Measurements from ENCODE around the gene OR51F2.

DNA sequence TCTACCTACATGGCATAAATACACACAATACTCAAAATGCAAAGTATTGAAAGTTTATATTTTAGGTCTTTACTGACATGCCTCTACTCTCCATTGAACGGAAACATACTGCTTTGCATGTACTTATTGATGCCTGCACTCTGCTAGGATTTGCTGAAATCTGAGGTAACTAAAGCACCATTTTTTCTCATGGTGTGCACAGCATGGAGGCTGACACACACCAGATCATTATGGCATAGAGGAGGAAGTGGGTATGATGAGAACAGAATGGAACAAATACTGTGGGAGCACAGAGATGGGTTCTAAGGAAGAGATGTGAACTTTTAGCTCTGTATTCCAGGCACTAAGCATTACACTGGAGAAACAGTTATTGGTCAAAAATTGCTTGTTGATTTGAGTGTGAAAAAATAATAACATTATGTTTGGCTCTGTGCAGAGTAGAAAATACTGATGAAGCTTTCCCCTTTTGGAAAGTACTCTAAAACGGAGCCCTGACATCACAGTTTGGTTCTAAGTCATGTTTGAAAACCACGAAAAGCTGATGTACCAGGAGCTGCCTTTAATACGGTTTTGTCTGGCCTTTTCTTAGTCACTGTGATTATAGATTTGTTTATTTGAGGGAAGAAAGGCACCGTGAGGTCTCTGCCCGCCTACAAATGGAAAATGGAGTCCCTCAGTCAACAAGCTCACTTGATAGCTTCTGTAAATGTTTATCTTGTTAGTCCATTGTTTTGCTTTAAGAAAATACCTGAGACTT is 22.5 kb upstream of the OR51F2 start:
- TF ChIP-seq, protein P1, sequence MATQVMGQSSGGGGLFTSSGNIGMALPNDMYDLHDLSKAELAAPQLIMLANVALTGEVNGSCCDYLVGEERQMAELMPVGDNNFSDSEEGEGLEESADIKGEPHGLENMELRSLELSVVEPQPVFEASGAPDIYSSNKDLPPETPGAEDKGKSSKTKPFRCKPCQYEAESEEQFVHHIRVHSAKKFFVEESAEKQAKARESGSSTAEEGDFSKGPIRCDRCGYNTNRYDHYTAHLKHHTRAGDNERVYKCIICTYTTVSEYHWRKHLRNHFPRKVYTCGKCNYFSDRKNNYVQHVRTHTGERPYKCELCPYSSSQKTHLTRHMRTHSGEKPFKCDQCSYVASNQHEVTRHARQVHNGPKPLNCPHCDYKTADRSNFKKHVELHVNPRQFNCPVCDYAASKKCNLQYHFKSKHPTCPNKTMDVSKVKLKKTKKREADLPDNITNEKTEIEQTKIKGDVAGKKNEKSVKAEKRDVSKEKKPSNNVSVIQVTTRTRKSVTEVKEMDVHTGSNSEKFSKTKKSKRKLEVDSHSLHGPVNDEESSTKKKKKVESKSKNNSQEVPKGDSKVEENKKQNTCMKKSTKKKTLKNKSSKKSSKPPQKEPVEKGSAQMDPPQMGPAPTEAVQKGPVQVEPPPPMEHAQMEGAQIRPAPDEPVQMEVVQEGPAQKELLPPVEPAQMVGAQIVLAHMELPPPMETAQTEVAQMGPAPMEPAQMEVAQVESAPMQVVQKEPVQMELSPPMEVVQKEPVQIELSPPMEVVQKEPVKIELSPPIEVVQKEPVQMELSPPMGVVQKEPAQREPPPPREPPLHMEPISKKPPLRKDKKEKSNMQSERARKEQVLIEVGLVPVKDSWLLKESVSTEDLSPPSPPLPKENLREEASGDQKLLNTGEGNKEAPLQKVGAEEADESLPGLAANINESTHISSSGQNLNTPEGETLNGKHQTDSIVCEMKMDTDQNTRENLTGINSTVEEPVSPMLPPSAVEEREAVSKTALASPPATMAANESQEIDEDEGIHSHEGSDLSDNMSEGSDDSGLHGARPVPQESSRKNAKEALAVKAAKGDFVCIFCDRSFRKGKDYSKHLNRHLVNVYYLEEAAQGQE (tag by site-specific recombination; IDR thresholded peaks at IDR 0.05): no peak
- TF ChIP-seq MEIS1 (CRISPR knock-in tag; IDR thresholded peaks at IDR 0.05; ENCODE audit: borderline replicate concordance): no peak
